ENCODE results near the gene ADAMTSL1. TPM values are rescaled to one million over a fixed set of nuclear protein-coding genes. Genes with fewer than 3 reads are reported as not detected.

The ADAMTSL1 gene
- total RNA-seq, 1 experiment from 2014 or later = not detected

- H3K27ac ChIP-seq (ENCODE audit: low read length) = no peak overlapping the region
- no peaks in the 10 kb centered on the region for H3K27me3 ChIP-seq (ENCODE audit: control insufficient read depth, insufficient read depth, low read length)
- no peak for TF ChIP-seq SIN3A (IDR thresholded peaks at IDR 0.05; ENCODE audit: borderline replicate concordance, insufficient read depth, low read depth, low read length)
- TF ChIP-seq, protein P1, sequence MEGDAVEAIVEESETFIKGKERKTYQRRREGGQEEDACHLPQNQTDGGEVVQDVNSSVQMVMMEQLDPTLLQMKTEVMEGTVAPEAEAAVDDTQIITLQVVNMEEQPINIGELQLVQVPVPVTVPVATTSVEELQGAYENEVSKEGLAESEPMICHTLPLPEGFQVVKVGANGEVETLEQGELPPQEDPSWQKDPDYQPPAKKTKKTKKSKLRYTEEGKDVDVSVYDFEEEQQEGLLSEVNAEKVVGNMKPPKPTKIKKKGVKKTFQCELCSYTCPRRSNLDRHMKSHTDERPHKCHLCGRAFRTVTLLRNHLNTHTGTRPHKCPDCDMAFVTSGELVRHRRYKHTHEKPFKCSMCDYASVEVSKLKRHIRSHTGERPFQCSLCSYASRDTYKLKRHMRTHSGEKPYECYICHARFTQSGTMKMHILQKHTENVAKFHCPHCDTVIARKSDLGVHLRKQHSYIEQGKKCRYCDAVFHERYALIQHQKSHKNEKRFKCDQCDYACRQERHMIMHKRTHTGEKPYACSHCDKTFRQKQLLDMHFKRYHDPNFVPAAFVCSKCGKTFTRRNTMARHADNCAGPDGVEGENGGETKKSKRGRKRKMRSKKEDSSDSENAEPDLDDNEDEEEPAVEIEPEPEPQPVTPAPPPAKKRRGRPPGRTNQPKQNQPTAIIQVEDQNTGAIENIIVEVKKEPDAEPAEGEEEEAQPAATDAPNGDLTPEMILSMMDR (IDR thresholded peaks at IDR 0.05) = no peak
- TF ChIP-seq REST (IDR thresholded peaks at IDR 0.05; ENCODE audit: insufficient read depth in 1 of 2, low read depth in 2 of 2, low read length in 1 of 2) = no peak
- intact Hi-C loops (cut with micrococcal nuclease; ENCODE audit: unreplicated experiment) = no loop called here
- H3K36me3 ChIP-seq (ENCODE audit: control insufficient read depth, insufficient read depth, low read length) = no peaks in the 10 kb centered on the region
- POLR2A ChIA-PET = no interaction called here
- ATAC-seq (no peak), DNase-seq (ENCODE audit: low read depth, low spot score) (no peak)
- no TSS peak for BruUV-seq (replicated peaks)
- CTCF ChIA-PET = no interaction called here
- in situ Hi-C loops (cut with HindIII; ENCODE audit: low pct_unique_long_range_greater_than_20kb, low sequenced_read_pairs) = no loop called here
- no peaks in the 10 kb centered on the region for H3K9me3 ChIP-seq (ENCODE audit: control insufficient read depth, insufficient read depth, low read depth, low read length)
- no peak overlapping the region for H3K4me3 ChIP-seq (ENCODE audit: low read depth in 2 of 2, low read length in 2 of 2)
- no peaks in the 10 kb centered on the region for H3K4me1 ChIP-seq (ENCODE audit: control insufficient read depth, insufficient read depth, low read length)
Observed at GRCh38 chr9:18477719-18478118, 3.8 kb downstream of the ADAMTSL1 start.

GRCh38 chr9:18478501-18479361, 4.8 kb downstream of the ADAMTSL1 start:
- DNase-seq (ENCODE audit: low read depth, low spot score) = no peak
- intact Hi-C loops (cut with micrococcal nuclease; ENCODE audit: unreplicated experiment) = no loop called here
- no peak for ATAC-seq

More at GRCh38 chr9:18478501-18479361, 4.8 kb downstream of the ADAMTSL1 start:
- ChIA-PET POLR2A (no interaction called here), CTCF (no interaction called here)
- TF ChIP-seq, protein P1 (IDR thresholded peaks at IDR 0.05) = no peak
- TF ChIP-seq REST (IDR thresholded peaks at IDR 0.05; ENCODE audit: insufficient read depth in 1 of 2, low read depth in 2 of 2, low read length in 1 of 2) (no peak), SIN3A (IDR thresholded peaks at IDR 0.05; ENCODE audit: borderline replicate concordance, insufficient read depth, low read depth, low read length) (no peak), POLR2AphosphoS5 (IDR thresholded peaks at IDR 0.05; ENCODE audit: low read depth, low read length) (no peak), TCF7L2 (IDR thresholded peaks at IDR 0.05; ENCODE audit: low read depth, low read length) (no peak)
- no peak overlapping the region for H3K4me3 ChIP-seq (ENCODE audit: low read depth in 2 of 2, low read length in 2 of 2)
- H3K27ac ChIP-seq (ENCODE audit: low read length) = no peak overlapping the region
- H3K27me3 ChIP-seq (ENCODE audit: control insufficient read depth, insufficient read depth, low read length) = no peaks in the 10 kb centered on the region
- H3K4me1 ChIP-seq (ENCODE audit: control insufficient read depth, insufficient read depth, low read length) = no peaks in the 10 kb centered on the region
- BruUV-seq (replicated peaks) = no TSS peak
- no peaks in the 10 kb centered on the region for H3K36me3 ChIP-seq (ENCODE audit: control insufficient read depth, insufficient read depth, low read length)
- no peaks in the 10 kb centered on the region for H3K9me3 ChIP-seq (ENCODE audit: control insufficient read depth, insufficient read depth, low read depth, low read length)
- in situ Hi-C loops (cut with HindIII; ENCODE audit: low pct_unique_long_range_greater_than_20kb, low sequenced_read_pairs) = no loop called here

All from Panc1 (cell line).